Measurements from ENCODE around the gene PHACTR3.

PHACTR3 gene

DNA sequence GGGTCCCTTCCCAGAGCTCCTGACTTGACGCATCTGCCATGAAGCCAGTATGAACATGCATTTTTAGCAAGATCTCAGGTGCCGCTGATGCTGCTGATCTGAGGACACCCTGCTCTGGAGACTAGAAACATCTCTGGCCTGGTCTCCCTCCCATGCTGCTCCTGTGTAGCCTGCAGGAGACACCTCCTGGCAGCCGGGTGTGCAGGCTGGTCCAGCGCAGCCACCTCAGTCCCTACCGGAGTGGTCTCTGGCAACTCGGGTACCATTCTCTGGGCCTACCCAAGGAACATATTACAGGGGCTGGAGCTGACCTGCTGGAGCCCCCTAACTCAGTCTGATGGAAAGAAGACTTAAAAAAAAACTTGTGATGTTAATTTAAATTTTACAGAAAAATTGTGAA is 20.1 kb downstream of the PHACTR3 start:
- DNase-seq (ENCODE audit: low spot score), result no peak
- TF ChIP-seq, protein P1, sequence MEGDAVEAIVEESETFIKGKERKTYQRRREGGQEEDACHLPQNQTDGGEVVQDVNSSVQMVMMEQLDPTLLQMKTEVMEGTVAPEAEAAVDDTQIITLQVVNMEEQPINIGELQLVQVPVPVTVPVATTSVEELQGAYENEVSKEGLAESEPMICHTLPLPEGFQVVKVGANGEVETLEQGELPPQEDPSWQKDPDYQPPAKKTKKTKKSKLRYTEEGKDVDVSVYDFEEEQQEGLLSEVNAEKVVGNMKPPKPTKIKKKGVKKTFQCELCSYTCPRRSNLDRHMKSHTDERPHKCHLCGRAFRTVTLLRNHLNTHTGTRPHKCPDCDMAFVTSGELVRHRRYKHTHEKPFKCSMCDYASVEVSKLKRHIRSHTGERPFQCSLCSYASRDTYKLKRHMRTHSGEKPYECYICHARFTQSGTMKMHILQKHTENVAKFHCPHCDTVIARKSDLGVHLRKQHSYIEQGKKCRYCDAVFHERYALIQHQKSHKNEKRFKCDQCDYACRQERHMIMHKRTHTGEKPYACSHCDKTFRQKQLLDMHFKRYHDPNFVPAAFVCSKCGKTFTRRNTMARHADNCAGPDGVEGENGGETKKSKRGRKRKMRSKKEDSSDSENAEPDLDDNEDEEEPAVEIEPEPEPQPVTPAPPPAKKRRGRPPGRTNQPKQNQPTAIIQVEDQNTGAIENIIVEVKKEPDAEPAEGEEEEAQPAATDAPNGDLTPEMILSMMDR (IDR thresholded peaks at IDR 0.05; ENCODE audit: extremely low read depth, missing control alignments), result no peak

DNA sequence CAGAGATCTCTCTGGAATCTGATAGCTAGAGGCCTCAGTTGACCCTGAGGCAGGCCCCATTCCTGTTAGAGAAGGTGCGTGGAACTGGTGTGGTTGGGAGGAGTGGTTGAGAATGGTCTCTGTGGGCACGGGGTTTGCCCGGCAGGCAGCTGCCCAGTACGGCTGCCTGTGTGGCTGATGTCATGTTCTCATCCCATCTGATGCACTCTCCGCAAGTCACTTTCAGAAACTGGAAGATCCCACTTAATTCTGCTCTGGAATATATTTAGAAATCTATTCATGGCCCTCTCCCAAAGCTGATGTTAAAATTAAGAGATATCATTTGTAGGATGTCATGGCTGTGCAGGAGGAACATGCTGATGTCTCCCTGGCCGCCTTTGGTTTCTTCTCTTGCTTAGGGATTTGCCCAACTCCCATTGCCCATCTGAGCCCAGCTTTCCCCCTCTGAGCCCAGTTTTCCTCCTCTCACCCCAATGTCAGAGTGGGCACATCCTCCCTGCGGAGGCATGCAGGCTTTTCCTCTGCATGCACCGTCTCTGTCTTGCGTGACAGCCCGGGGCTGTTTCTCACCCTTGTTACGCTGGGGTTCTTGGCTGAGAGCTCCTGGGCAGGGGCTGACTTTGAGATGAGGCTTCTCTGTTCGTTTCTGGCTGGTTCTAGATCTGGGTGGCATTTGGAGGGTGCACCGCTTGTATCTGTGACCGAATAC is 21.0 kb downstream of the PHACTR3 start:
- TF ChIP-seq, protein P1 (IDR thresholded peaks at IDR 0.05; ENCODE audit: extremely low read depth, missing control alignments), result no peak
- no peak for DNase-seq (ENCODE audit: low spot score)

DNA sequence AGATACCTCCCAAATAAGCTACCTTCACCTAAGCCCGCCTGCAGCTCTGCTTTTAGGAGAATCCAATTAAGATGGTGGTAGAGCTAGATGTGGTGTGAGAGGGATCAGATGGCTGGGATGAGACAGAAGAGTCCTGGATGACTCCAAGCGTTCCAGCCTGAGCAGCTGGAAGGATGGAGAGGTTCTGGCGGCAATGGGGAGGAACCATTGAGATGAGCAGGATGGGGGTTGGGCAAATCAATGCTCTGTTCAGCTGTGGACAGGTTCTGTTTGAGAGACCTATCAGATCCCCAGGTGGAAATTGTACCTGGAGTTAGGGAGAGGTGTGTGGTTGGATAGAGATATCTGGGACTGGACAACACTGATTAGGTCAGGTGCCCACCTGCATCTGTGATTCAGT is 23.0 kb downstream of the PHACTR3 start:
- no peak for DNase-seq (ENCODE audit: low spot score)
- TF ChIP-seq, protein P1 (IDR thresholded peaks at IDR 0.05; ENCODE audit: extremely low read depth, missing control alignments), result no peak

DNA sequence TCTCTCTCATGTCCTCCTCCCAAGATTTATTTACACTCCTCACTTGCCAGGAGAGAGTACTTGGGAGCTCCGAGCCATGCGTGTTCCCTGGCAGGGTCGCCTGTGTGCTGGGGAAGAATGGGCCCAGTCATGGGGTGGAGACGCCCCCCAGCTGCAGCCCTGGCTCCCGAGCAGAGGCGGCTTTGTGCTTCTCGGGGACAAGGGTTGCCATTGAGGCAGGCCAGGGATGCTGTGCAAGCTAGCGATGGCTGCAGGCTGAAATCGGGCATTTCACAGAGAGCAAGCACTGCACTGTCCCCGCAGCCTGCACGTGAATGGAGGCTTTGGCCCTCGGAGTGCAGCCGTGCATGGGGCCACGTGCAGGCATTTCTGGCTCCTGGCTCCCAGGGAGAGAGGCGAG is 23.8 kb downstream of the PHACTR3 start:
- TF ChIP-seq, protein P1 (IDR thresholded peaks at IDR 0.05; ENCODE audit: extremely low read depth, missing control alignments), result no peak
- no peak for DNase-seq (ENCODE audit: low spot score)

DNA sequence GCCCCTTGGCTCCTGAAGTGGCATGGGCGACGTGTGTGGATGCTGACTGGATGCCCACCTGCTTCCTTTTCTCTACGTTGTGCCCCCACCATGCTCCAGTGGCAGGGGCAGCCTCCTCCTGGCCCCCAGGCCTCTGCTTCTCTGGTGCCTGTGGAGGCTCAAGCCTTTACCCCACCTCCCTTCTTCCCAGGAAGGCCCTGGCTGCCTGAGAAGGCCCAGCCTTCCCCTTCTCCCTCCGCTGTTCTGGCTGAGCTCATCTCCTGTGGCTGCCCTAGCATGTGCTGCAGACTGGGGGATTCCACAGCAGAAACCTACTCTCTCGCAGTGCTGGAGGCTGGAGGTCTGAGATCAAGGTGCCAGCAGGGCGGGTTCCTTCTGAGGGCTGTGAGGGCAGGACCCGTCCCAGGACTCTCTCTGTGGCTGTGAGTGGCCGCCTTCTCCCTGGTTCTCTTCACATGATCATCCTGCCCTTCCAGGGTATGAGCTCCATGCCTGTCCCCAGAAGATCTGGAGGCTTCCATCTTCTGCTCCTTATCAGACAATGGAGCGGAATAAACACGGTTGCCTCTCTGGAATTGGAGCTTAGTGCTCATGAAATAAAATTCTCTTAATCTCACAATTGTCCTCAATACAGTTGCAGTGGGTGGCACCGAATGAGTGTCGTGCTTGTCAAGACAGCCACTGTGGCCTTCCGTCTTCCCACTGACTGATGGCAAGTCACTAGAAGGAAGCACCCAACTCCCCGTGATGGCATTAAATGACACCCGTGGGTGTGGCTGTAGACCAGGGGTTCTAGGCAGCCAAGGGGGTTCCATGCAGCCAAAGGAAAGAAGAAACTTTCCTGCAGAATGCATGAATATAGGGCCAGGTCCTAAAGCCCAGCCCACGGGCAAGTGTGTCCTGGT is 25.1 kb downstream of the PHACTR3 start:
- TF ChIP-seq, protein P1 (IDR thresholded peaks at IDR 0.05; ENCODE audit: extremely low read depth, missing control alignments), result no peak
- DNase-seq (ENCODE audit: low spot score), result no peak

DNA sequence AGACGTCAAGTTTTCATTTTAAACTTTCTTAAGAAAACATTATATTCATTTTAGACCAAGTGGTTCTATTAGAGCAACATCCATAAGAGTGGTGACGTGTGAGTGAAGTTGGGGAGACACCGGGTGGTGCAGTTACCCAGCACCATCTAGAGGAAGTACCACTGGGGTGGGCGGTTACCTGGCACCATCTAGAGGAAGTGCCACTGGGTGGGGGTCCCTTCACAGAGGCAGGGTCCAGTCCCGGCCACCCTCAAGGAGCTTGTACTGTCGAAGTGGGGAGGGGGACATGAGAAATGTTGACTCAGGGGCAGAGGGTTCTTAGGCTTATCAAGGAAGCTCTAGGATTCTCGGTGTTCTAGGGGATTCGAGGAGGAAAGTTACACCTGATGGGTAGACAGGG is 26.2 kb downstream of the PHACTR3 start:
- no peak for DNase-seq (ENCODE audit: low spot score)
- TF ChIP-seq, protein P1 (IDR thresholded peaks at IDR 0.05; ENCODE audit: extremely low read depth, missing control alignments), result no peak

Measured in GM20000 (cell line).